Neural cell (in vitro differentiated cells): Measurements from ENCODE around the gene SCTR. TPM values are rescaled to one million over a fixed set of nuclear protein-coding genes. Genes with fewer than 3 reads are reported as not detected.

ENCODE experiments used
- H2AFZ ChIP-seq: fragments of 200-600, 300-800 bp; sonication (generic), shearing (Covaris generic); 2 replicates; pipeline ENCODE4 v1.6.0; 2014; ENCODE audit warnings: low read depth, mild to moderate bottlenecking, antibody characterized with exemption, low read length, moderate library complexity
- H3F3A ChIP-seq: fragments of 200-600 bp; shearing (Covaris generic); 2 replicates; pipeline ENCODE4 v1.6.1; 2016; ENCODE audit warnings: mild to moderate bottlenecking, moderate library complexity, mixed read lengths, antibody characterized with exemption, low read length; ENCODE audit not compliant: insufficient read depth, poor library complexity, severe bottlenecking
- H3K27ac ChIP-seq: fragments of 200-600, 300-800 bp; sonication (generic), shearing (Covaris generic); 2 replicates; pipeline ENCODE4 v1.5.1; 2014; ENCODE audit warnings: mild to moderate bottlenecking, low read length, moderate library complexity
- H3K27me3 ChIP-seq: fragments of 300-800, 200-600 bp; sonication (generic), shearing (Covaris generic); 2 replicates; pipeline ENCODE4 v1.6.0; 2014; ENCODE audit warnings: mild to moderate bottlenecking, low read depth, low read length, moderate library complexity; ENCODE audit not compliant: insufficient read depth
- H3K36me3 ChIP-seq: fragments of 300-800, 200-600 bp; sonication (generic), shearing (Covaris generic); 2 replicates; pipeline ENCODE4 v1.5.1; 2014; ENCODE audit warnings: mild to moderate bottlenecking, antibody characterized with exemption, low read length, moderate library complexity; ENCODE audit not compliant: insufficient read depth
- H3K4me2 ChIP-seq: fragments of 300-800, 200-600 bp; sonication (generic), shearing (Covaris generic); 2 replicates; pipeline ENCODE4 v1.6.0; 2014; ENCODE audit warnings: mild to moderate bottlenecking, low read length
- H3K4me3 ChIP-seq: fragments of 300-800, 200-600 bp; sonication (generic), shearing (Covaris generic); 2 replicates; pipeline ENCODE4 v1.5.1; 2014; ENCODE audit warnings: mild to moderate bottlenecking, low read length, moderate library complexity
- H3K79me2 ChIP-seq: fragments of 200-600 bp; shearing (Covaris generic); replicated peaks from 2 replicates; pipeline ENCODE4 v1.6.0; 2014; ENCODE audit warnings: mild to moderate bottlenecking, low read length, moderate library complexity; ENCODE audit not compliant: insufficient read depth
- H3K9ac ChIP-seq: fragments of 300-800, 200-600 bp; sonication (generic), shearing (Covaris generic); 2 replicates; pipeline ENCODE4 v1.6.1; 2016; ENCODE audit warnings: mild to moderate bottlenecking, low read length, mixed read lengths
- H3K9me2 ChIP-seq: fragments of 200-600 bp; shearing (Covaris generic); 2 replicates; pipeline ENCODE4 v1.6.1; 2016; ENCODE audit warnings: mild to moderate bottlenecking, low read length, mixed read lengths; ENCODE audit not compliant: insufficient read depth
- H3K9me3 ChIP-seq: fragments of 200-600, 300-800 bp; sonication (generic), shearing (Covaris generic); 2 replicates; pipeline ENCODE4 v1.6.1; 2016; ENCODE audit warnings: mild to moderate bottlenecking, mixed run types, low read length, moderate library complexity, mixed read lengths
- H4K20me1 ChIP-seq: fragments of 200-600 bp; shearing (Covaris generic); 2 replicates; pipeline ENCODE4 v1.6.1; 2016; ENCODE audit warnings: mild to moderate bottlenecking, mixed run types; ENCODE audit not compliant: insufficient read depth
- CTCF ChIP-seq: fragments of 450-650 bp; IDR thresholded peaks from 2 replicates; pipeline ENCODE4 v1.5.1; 2014; ENCODE audit warnings: antibody characterized with exemption, mild to moderate bottlenecking, moderate library complexity; ENCODE audit not compliant: poor library complexity, severe bottlenecking
- EP300 ChIP-seq: fragments of 450-650 bp; conservative IDR thresholded peaks from 2 replicates; pipeline ENCODE4 v1.6.1; 2014; ENCODE audit warnings: antibody characterized with exemption, mild to moderate bottlenecking, moderate library complexity; ENCODE audit not compliant: poor library complexity, severe bottlenecking
- EZH2 ChIP-seq: fragments of 200-600, 300-800 bp; shearing (Covaris generic), sonication (generic); IDR thresholded peaks from 2 replicates; pipeline ENCODE4 v1.6.1; 2014; ENCODE audit warnings: antibody characterized with exemption, low read length, borderline replicate concordance, mild to moderate bottlenecking; ENCODE audit not compliant: insufficient read depth, poor library complexity, severe bottlenecking
- MXI1 ChIP-seq: fragments of 450-650 bp; conservative IDR thresholded peaks from 2 replicates; pipeline ENCODE4 v1.6.1; 2014; ENCODE audit warnings: antibody characterized with exemption, mild to moderate bottlenecking; ENCODE audit not compliant: poor library complexity, severe bottlenecking
- POLR2AphosphoS5 ChIP-seq: IDR thresholded peaks from 2 replicates; pipeline ENCODE4 v1.6.1; 2012
- RAD21 ChIP-seq: fragments of 450-650 bp; conservative IDR thresholded peaks from 2 replicates; pipeline ENCODE4 v1.6.1; 2014; ENCODE audit warnings: antibody characterized with exemption, mild to moderate bottlenecking, moderate library complexity
- SMC3 ChIP-seq: fragments of 450-650 bp; conservative IDR thresholded peaks from 2 replicates; pipeline ENCODE4 v1.6.1; 2014; ENCODE audit warnings: antibody characterized with exemption, mild to moderate bottlenecking, moderate library complexity; ENCODE audit not compliant: poor library complexity
- TAF1 ChIP-seq: IDR thresholded peaks from 2 replicates; pipeline ENCODE4 v1.6.1; 2012; ENCODE audit warnings: low read depth
- polyA plus RNA-seq: library from polyadenylated mRNA; depleted of rRNA; stranded (reverse); fragments of >200 nt; gene quantifications from 2 replicates; pipeline ENCODE4 v1.2.3, GENCODE V29; 2014
- TF ChIP-seq, protein P1 (sequence below): IDR thresholded peaks from 2 replicates; pipeline ENCODE4 v1.6.1; 2012; ENCODE audit warnings: borderline replicate concordance

SCTR gene
- polyA plus RNA-seq, 1 donor from 2014 or later: 0.12 TPM

DNA sequence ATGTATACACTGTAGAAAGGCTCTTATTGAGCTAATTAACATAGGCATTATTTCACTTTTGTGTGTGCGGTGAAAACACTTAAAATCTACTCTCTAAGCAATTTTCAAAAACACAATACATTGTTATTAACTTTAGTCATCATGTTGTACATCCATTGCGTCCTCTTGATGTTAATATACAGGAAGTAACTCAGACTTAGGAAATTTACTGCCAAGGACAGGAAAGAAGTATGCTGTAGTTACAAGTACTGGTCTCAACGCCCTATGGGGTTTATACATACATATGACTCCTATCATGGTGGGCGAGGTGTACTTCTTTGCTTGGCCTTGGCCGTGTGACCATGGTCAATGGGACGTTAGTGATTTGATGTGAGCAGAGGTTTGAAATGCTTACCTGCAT lies 15.5 kb downstream of the SCTR start:
- Histone ChIP-seq H3K9me2 (no peaks in the 10 kb centered on the region), H3K27ac (no peak overlapping the region), H3K4me2 (no peak overlapping the region), H3K4me3 (no peak overlapping the region), H3F3A (no peaks in the 10 kb centered on the region), H3K9me3 (no peaks in the 10 kb centered on the region), H3K36me3 (no peaks in the 10 kb centered on the region), H3K27me3 (no peaks in the 10 kb centered on the region), H3K79me2 (no peaks in the 10 kb centered on the region), H4K20me1 (no peaks in the 10 kb centered on the region), H3K9ac (no peak overlapping the region), H2AFZ (no peak overlapping the region)
- TF ChIP-seq TAF1 (no peak), CTCF (no peak), RAD21 (no peak), EP300 (no peak), POLR2AphosphoS5 (no peak), MXI1 (no peak), SMC3 (no peak), EZH2 (no peak)
- TF ChIP-seq, protein P1, sequence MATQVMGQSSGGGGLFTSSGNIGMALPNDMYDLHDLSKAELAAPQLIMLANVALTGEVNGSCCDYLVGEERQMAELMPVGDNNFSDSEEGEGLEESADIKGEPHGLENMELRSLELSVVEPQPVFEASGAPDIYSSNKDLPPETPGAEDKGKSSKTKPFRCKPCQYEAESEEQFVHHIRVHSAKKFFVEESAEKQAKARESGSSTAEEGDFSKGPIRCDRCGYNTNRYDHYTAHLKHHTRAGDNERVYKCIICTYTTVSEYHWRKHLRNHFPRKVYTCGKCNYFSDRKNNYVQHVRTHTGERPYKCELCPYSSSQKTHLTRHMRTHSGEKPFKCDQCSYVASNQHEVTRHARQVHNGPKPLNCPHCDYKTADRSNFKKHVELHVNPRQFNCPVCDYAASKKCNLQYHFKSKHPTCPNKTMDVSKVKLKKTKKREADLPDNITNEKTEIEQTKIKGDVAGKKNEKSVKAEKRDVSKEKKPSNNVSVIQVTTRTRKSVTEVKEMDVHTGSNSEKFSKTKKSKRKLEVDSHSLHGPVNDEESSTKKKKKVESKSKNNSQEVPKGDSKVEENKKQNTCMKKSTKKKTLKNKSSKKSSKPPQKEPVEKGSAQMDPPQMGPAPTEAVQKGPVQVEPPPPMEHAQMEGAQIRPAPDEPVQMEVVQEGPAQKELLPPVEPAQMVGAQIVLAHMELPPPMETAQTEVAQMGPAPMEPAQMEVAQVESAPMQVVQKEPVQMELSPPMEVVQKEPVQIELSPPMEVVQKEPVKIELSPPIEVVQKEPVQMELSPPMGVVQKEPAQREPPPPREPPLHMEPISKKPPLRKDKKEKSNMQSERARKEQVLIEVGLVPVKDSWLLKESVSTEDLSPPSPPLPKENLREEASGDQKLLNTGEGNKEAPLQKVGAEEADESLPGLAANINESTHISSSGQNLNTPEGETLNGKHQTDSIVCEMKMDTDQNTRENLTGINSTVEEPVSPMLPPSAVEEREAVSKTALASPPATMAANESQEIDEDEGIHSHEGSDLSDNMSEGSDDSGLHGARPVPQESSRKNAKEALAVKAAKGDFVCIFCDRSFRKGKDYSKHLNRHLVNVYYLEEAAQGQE: no peak

DNA sequence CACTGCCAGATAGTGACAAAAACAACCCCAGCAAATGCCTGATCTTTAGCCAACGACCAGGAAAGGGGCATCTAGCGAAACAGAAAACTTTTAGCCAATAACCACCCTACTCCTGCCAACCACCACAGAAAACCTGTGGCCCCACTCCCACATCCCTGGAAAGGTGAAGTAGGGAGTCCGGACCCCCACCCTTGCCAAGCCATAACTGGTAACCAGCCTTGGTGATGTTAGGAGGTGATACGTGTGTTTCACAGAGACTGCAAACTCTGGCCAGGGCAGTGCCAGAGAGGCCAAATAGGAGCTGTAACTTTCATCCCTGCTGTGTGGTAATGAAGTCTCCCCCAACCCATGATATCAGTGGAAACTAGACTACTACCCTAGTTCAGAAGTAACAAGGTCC lies 27.6 kb downstream of the SCTR start:
- H3K36me3 ChIP-seq: no peaks in the 10 kb centered on the region
- TF ChIP-seq TAF1: no peak
- TF ChIP-seq EP300: no peak
- TF ChIP-seq, protein P1: no peak
- no peak for TF ChIP-seq SMC3
- no peak for TF ChIP-seq EZH2
- no peak for TF ChIP-seq POLR2AphosphoS5
- TF ChIP-seq CTCF: no peak
- TF ChIP-seq MXI1: no peak
- no peak for TF ChIP-seq RAD21
- H2AFZ ChIP-seq: no peak overlapping the region
- H3K9ac ChIP-seq: no peak overlapping the region
- H3K79me2 ChIP-seq: no peaks in the 10 kb centered on the region
- no peaks in the 10 kb centered on the region for H3F3A ChIP-seq
- H3K4me2 ChIP-seq: no peak overlapping the region
- no peaks in the 10 kb centered on the region for H3K9me2 ChIP-seq
- no peak overlapping the region for H3K4me3 ChIP-seq
- H4K20me1 ChIP-seq: no peaks in the 10 kb centered on the region
- H3K27ac ChIP-seq: no peak overlapping the region
- H3K27me3 ChIP-seq: no peaks in the 10 kb centered on the region
- no peaks in the 10 kb centered on the region for H3K9me3 ChIP-seq
